CD4-positive, alpha-beta T cell (primary cell): ENCODE results near the gene PLEKHG1. TPM values are rescaled to one million over a fixed set of nuclear protein-coding genes. Genes with fewer than 3 reads are reported as not detected.

Experiments
- ATAC-seq: fragments of 200-7000 bp; cut with Tn5 transposase; one replicate; pipeline ENCODE4 v1.10.0; 2022; ENCODE audit warnings: mild to moderate bottlenecking; ENCODE audit not compliant: poor library complexity
- CTCF ChIA-PET: fragments of 350-600 bp; sonication (Branson Sonifier 250); formaldehyde crosslinking; loops from one replicate; lab custom pipeline; 2021; ENCODE audit warnings: antibody characterized with exemption, inconsistent platforms; lab: Charles Lee
- POLR2A ChIA-PET: fragments of 350-600 bp; sonication (Branson Sonifier 250); formaldehyde crosslinking; loops from one replicate; lab custom pipeline; 2021; ENCODE audit warnings: antibody characterized with exemption, inconsistent platforms; lab: Charles Lee
- DNase-seq, 14 experiments: peaks; one replicate each; pipeline ENCODE4 v3.0.0-alpha.2; 2013 to 2020; ENCODE audit warnings: mixed read lengths in 2 of 14
- H3K27ac ChIP-seq, 2 donors: one replicate each; pipeline versions ENCODE4 v1.5.1 to v1.7.0; 2013; ENCODE audit warnings: low read length in 2 of 2, low read depth in 1 of 2, mild to moderate bottlenecking in 1 of 2
- H3K27me3 ChIP-seq, 2 experiments: 1 replicate in 1 of 2; 2 replicates in 1 of 2; pipeline versions ENCODE4 v1.6.1 to v1.7.0; 2013; ENCODE audit warnings: low read length in 2 of 2, control low read depth in 1 of 2, mild to moderate bottlenecking in 1 of 2, moderate library complexity in 1 of 2; ENCODE audit not compliant: insufficient read depth in 2 of 2, control insufficient read depth in 1 of 2
- H3K36me3 ChIP-seq: one replicate; pipeline ENCODE4 v1.6.1; 2013; ENCODE audit warnings: low read length, control low read depth; ENCODE audit not compliant: insufficient read depth
- H3K4me1 ChIP-seq: one replicate; pipeline ENCODE4 v1.6.1; 2013; ENCODE audit warnings: low read length, control low read depth; ENCODE audit not compliant: insufficient read depth
- H3K4me3 ChIP-seq: one replicate; pipeline ENCODE4 v1.5.1; 2013; ENCODE audit warnings: mild to moderate bottlenecking, low read length, moderate library complexity
- H3K9me3 ChIP-seq, 2 experiments: 1 replicate in 1 of 2; 2 replicates in 1 of 2; pipeline versions ENCODE4 v1.6.1 to v1.7.0; 2013; ENCODE audit warnings: low read length in 2 of 2, mild to moderate bottlenecking in 2 of 2, control low read depth in 1 of 2, moderate library complexity in 1 of 2; ENCODE audit not compliant: control insufficient read depth in 1 of 2, insufficient read depth in 1 of 2
- H3K27ac Mint-ChIP-seq: one replicate; pipeline ENCODE4 v1.8.0; 2020; ENCODE audit warnings: mixed read lengths
- H3K27me3 Mint-ChIP-seq: one replicate; pipeline ENCODE4 v1.8.0; 2021; ENCODE audit warnings: mixed read lengths
- H3K36me3 Mint-ChIP-seq: one replicate; pipeline ENCODE4 v1.8.0; 2021; ENCODE audit warnings: low read depth, mixed read lengths
- H3K4me1 Mint-ChIP-seq: one replicate; pipeline ENCODE4 v1.8.0; 2021; ENCODE audit warnings: low read depth, mixed read lengths
- H3K4me3 Mint-ChIP-seq: one replicate; pipeline ENCODE4 v1.8.0; 2020; ENCODE audit warnings: mild to moderate bottlenecking, mixed read lengths
- H3K9me3 Mint-ChIP-seq: one replicate; pipeline ENCODE4 v1.8.0; 2020; ENCODE audit warnings: mixed read lengths
- CTCF ChIP-seq: fragments of 200-600 bp; IDR thresholded peaks from one replicate; pipeline ENCODE4 v1.8.0; 2022; ENCODE audit warnings: antibody characterized with exemption, mild to moderate bottlenecking
- intact Hi-C, 2 experiments: fragments of 100-400 bp; cut with DNase I in 1 of 2; cut with micrococcal nuclease in 1 of 2; formaldehyde crosslinking; loops; one replicate each; pipeline versions ENCODE4 v1.15.1 to v1.9.0; 2023 to 2025; cut with DNase I, micrococcal nuclease
- total RNA-seq, 174 experiments: library from RNA in 2 of 174; stranded (reverse) in 2 of 174; gene quantifications; one replicate each; pipeline ENCODE4 v1.2.3 and lab custom pipeline; 2021 to 2026

The PLEKHG1 gene
- total RNA-seq, 2 experiments from 2014 or later, result 1.5 to 1.8 TPM

GRCh38 chr6:150634176-150634963 is 34.7 kb downstream of the PLEKHG1 start:
- no peaks in the 10 kb centered on the region for H3K9me3 Mint-ChIP-seq
- ATAC-seq (no peak), DNase-seq (no peak)
- H3K4me1 Mint-ChIP-seq, result peaks cover 32% of the 10 kb centered on the region
- no peak for TF ChIP-seq CTCF
- Histone ChIP-seq H3K36me3 (no peaks in the 10 kb centered on the region), H3K9me3 (no peaks in the 10 kb centered on the region), H3K27me3 (no peaks in the 10 kb centered on the region), H3K27ac (no peak overlapping the region), H3K4me1 (peaks cover 21% of the 10 kb centered on the region), H3K4me3 (no peak overlapping the region)
- H3K36me3 Mint-ChIP-seq, result no peaks in the 10 kb centered on the region
- no peaks in the 10 kb centered on the region for H3K27me3 Mint-ChIP-seq
- intact Hi-C loops, result no loop called here
- CTCF ChIA-PET, result no interaction called here
- no peak overlapping the region for H3K27ac Mint-ChIP-seq
- POLR2A ChIA-PET, result no interaction called here
- H3K4me3 Mint-ChIP-seq, result no peak overlapping the region

GRCh38 chr6:150634964-150635292 is 35.2 kb downstream of the PLEKHG1 start:
- no peak overlapping the region for H3K4me3 Mint-ChIP-seq
- no peak for TF ChIP-seq CTCF
- no peak for ATAC-seq
- H3K36me3 Mint-ChIP-seq, result no peaks in the 10 kb centered on the region
- Histone ChIP-seq H3K27me3 (no peaks in the 10 kb centered on the region), H3K36me3 (no peaks in the 10 kb centered on the region), H3K9me3 (no peaks in the 10 kb centered on the region), H3K4me1 (peaks cover 21% of the 10 kb centered on the region), H3K4me3 (no peak overlapping the region), H3K27ac (no peak overlapping the region)
- H3K4me1 Mint-ChIP-seq, result peaks cover 32% of the 10 kb centered on the region
- no peaks in the 10 kb centered on the region for H3K9me3 Mint-ChIP-seq
- no peak overlapping the region for H3K27ac Mint-ChIP-seq
- no peaks in the 10 kb centered on the region for H3K27me3 Mint-ChIP-seq
- ChIA-PET CTCF (no interaction called here), POLR2A (no interaction called here)
- intact Hi-C loops, result no loop called here
- no peak for DNase-seq

GRCh38 chr6:150635906-150636514 is 36.3 kb downstream of the PLEKHG1 start:
- no peaks in the 10 kb centered on the region for H3K9me3 ChIP-seq
- Mint-ChIP-seq H3K4me3 (no peak overlapping the region), H3K36me3 (no peaks in the 10 kb centered on the region), H3K4me1 (peaks cover 39% of the 10 kb centered on the region), H3K9me3 (no peaks in the 10 kb centered on the region), H3K27ac (no peak overlapping the region), H3K27me3 (no peaks in the 10 kb centered on the region)
- peaks cover 21% of the 10 kb centered on the region for H3K4me1 ChIP-seq
- ATAC-seq (no peak), DNase-seq (peak in 2 of 14 experiments; percentile 14 to 25)
- POLR2A ChIA-PET, result no interaction called here
- H3K36me3 ChIP-seq, result no peaks in the 10 kb centered on the region
- intact Hi-C loops, result no loop called here
- no peaks in the 10 kb centered on the region for H3K27me3 ChIP-seq
- no peak overlapping the region for H3K27ac ChIP-seq
- no peak overlapping the region for H3K4me3 ChIP-seq
- TF ChIP-seq CTCF, result no peak
- CTCF ChIA-PET, result no interaction called here
